HG03520 (cell line): ENCODE results near the gene ZFP57.
"Not testable (repeated sequence)": the region's sequence is repeated elsewhere in the genome, so short reads cannot be mapped to it uniquely, and the experiment has no call there.

ENCODE experiments used
- ATAC-seq: cut with Tn5 transposase; IDR thresholded peaks from one replicate; pipeline ENCODE4 v1.9.1; 2021; ENCODE audit warnings: mild to moderate bottlenecking, moderate library complexity; ENCODE audit not compliant: unreplicated experiment

The ZFP57 gene

DNA sequence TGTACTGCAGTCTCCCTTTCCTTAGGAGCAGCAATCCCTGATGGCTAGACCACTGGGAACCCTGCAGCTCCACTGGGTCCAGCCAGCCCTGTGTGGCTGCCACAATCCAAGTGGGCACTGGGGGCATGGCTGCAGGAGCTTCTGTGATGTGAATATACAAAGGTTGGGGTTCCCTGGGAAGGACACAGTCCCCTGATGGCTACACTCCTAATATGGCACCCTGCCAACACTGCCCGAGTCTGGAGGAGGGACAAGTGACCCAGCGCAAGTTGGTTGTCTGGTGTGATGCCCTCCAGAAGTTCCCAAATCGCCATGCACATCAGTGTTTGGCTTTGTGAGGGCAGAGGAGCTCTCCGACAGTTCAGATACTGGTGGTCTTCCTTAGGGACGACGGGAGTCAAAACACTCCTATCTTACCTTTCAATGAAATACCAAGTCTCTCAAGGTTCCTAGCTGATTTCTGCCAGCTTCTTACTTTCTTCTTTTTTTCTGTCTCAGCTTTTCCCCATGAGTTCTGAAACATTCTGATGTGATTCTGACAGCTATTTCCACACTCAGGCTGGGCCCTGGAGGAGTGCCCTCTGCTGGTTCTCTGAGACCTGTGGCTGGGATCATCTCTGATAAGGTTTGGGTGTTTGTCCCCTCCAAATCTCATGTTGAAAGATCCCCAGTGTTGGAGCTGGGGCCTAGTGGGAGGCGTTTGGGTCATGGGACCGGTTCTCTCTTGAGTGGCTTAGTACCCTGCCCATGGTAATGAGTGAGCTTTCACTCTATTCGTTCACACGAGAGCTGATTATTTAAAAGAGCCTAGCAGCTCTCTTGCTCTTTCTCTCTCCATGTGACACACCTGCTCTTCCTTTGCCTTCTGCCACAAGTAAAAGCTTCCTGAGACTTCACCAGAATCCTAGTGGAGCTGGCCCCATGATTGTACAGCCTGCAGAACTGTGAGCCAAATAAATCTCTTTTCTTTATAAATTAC is 15.5 kb upstream of the ZFP57 start:
- ATAC-seq, result no peak

GRCh38 chr6:29694637-29695036 is 13.7 kb upstream of the ZFP57 start:
- ATAC-seq, result no peak

DNA sequence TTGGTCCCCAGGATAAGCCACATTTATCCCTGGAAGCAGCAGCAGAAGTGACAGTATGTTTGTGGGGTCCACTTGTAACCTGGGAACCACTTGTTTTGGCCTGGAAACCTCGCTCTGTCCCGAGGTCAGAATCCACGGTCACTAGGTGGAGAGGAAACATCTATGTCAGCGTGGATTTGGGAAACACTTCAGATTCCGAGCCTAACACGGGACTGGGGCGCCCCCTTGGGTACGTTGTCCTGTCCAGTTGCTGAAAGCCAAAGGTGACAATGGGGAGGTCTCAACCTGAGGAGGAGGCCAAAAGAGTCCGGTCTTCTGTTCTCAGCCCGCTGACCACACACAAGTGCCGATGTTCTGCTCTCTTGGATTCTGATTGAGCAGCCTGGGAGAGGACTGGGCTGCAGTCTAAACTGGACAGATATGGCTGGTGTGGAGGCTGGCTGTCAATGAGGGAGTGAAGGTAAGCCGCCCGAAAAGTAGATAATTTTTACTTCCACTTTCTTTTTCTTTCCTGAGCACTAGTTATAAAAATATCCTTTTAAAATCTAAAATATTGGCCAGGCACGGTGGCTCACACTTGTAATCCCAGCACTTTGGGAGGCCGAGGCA is 4.9 kb upstream of the ZFP57 start:
- ATAC-seq, result no peak

DNA sequence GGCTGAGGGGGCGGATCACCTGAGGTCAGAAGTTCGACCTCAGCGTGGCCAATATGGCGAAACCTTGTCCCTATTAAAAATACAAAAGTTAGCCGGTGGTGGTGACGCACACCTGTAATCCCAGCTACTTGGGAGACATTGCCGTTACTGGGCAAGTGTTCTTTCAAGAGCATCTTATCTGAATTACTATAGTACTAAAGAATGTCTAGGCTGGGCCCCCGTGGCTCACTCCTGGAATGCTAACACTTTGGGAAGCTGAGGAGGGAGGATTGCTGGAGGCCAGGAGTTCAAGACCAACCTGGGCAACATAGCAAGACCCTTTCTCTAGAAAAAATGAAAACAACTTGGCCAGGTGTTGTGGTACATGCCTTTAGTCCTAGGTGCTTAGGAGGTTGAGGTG is 859 bp upstream of the ZFP57 start:
- ATAC-seq, result no peak

- no peak for ATAC-seq
Observed at GRCh38 chr6:29680416-29680815, 536 bp downstream of the ZFP57 start.

DNA sequence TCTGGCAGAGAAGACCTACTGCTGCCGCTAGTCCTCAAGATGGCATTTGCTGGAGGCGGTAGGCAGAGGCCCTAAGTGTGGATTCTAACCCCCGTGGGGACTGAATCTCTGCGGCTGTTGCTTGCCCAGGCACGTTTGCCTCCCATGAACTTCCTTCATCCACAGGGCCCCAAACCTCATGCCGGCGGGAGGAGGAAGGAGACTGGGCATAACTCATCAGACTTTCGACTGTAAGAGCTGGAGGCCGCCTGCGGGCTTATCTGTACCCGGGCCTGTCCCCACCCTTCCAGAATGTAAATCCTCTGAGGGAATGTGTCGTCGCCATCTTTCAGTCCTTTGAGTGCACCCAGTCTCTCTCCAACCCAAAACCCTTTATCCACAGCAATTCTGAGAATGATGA is 990 bp downstream of the ZFP57 start:
- no peak for ATAC-seq

- ATAC-seq, result no peak
Observed at GRCh38 chr6:29678114-29678513, 2.8 kb downstream of the ZFP57 start.

DNA sequence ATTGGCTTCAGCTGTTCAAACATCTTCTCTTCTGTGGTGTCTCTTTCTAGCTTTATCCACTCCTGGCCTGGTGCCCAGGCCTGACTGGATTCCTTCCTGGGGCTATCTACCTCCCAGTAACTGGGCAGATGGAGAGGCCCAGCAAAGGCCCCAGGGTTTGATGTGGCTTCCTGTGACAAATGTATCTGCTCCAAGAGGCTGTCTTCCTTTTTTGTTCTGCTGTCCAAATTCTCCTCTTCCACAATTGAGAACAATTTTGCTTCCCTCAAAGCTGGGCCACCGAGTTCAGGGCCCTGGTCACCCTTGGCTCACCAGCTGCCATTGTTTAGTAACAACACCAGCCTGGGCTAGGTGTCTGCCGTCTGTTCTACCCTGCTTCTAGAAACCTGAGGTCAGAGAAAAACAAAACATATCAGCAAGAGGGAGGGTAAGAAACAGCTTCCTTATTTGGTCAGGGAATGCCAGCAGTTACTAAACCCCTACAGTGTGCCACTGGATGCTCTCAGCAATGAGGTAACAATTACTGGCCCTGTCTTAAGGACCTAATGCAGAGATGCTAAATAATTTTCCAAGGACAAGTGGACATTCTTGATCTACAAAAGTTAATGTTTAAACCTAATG is 3.9 kb downstream of the ZFP57 start:
- no peak for ATAC-seq

GRCh38 chr6:29675561-29675960 is 5.4 kb downstream of the ZFP57 start:
- no peak for ATAC-seq

- ATAC-seq, result no peak
Observed at GRCh38 chr6:29674008-29674407, 6.9 kb downstream of the ZFP57 start.

DNA sequence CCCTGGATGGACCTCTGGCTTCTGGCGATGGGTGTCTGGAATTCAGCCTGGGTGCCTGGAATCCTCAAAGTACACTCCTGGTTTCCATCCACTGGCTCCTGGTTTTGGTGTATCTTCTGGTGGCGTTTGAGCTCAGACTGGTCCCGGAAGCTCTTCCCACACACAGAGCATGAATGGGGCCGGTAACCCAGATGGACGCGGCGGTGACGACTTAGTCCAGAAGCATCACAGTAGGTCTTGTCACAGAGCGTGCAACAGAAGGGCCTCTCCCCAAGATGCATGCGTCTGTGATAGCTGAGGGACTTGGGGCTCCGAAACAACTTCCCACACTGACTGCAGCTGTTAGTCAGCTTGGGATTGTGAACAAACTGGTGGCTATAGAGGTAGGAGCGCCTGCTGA is 7.8 kb downstream of the ZFP57 start:
- ATAC-seq, result no peak

GRCh38 chr6:29672116-29672515 is 8.8 kb downstream of the ZFP57 start:
- not testable (repeated sequence) for ATAC-seq

DNA sequence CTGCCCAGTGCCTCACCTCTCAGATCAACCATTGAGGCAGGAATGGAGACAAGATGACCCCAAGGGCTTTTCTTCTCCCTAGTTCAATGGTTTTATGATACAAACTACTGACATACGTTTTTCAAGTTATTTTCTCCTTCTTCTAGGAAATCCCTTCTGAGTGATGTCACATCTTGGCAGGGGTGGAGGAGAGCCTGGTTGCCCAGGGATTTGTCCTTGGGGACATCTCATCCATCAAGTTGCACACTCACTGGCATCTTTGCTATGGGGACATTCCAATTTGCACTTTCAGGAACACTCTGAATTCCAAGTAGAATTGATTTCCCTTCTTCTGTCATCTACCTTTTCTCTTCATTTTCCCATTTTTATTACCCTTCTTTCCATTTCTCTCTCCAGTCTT is 9.9 kb downstream of the ZFP57 start:
- no peak for ATAC-seq

- no peak for ATAC-seq
Observed at GRCh38 chr6:29667158-29667557, 13.8 kb downstream of the ZFP57 start.

- ATAC-seq, result no peak
Observed at GRCh38 chr6:29666826-29667130, 14.2 kb downstream of the ZFP57 start.

- ATAC-seq, result no peak
Observed at GRCh38 chr6:29665942-29666825, 14.8 kb downstream of the ZFP57 start.

DNA sequence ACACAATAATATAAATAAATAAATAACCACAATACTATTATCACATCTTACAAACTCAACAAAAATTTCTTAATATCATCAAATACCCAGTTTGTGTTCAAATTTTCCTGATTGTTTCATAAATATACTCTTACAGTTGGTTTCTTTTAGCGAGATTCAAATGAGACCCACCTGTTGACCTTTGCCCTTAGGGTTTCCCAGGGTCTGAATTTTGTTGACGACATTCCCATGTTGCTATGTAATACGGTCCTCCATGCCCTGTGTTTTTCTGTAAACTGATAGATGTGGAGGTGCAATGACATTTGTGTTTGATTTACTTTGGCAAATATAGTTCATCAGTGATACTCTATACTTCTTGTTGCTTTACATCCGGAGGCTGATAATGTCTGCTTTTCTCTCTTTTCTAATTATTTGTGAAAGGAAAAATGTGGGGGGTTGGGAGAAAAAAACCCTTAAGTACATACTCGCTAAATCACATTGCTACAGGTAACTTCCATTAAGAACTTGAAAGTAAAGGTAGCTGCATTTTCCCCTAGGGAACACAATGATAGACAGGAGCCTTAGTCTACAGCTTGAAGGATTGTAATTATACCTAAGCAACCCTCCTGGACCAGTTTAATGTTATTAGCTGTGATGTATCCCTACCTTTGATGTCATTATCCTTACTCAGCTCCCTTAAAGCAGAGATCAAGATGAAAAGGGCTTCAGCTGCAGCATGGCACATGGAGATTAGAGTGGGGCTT is 17.5 kb downstream of the ZFP57 start:
- ATAC-seq, result no peak

DNA sequence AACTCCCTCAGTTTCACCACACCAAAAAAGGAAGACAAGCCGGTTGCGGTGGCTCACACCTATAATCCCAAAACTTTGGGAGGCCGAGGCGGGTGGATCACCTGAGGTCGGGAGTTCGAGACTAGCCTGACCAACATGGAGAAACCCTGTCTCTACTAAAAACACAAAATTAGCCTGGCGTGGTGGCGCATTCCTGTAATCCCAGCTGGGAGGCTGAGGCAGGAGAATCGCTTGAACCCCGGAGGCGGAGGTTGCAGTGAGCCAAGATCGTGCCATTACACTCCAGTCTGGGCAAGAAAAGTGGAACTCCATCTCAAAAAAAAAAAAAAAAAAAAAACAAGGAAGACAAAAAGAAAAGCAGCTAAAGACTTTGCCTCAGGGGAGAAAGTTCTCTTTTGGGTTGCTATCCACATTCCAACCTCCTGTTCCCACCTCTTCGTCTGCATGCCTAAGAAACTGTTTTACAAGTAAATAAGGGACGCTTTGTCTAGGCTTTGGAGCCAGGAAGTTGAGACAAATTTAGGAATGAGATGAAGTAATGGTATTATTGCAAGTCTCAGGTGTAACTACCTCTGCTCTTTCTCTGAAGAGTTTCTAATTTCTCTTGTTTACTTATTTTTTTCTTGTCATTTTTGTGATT is 19.3 kb downstream of the ZFP57 start:
- not testable (repeated sequence) for ATAC-seq

DNA sequence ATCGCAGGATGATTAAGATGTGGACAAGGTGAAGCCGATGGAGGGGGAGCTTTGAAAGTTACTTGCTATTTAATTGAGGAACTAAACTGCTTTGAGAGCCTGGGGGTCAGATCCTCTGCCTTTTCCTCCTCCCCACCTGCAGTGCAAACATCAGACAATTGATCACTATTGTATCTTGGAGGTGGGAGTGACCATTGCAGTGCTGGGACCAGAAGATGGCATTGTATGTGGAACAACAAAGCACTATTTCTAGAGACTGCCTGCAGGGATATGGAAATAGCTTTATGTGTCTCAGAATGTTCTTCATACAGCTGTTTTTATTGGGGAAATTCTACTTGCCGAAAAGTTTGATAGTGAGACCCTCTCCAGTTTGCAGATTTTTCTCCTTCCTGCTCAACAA is 19.9 kb downstream of the ZFP57 start:
- ATAC-seq, result no peak

GRCh38 chr6:29656798-29657197 is 24.2 kb downstream of the ZFP57 start, which contains the start of gene MOG:
MOG (plus strand) TSS chr6:29657092; CDS start chr6:29657210, 118 bp downstream.
- ATAC-seq, result no peak
